Activated naive CD8-positive, alpha-beta T cell (primary cell): ENCODE measurements around the gene SEC61A2.
"Not testable (repeated sequence)": the region's sequence is repeated elsewhere in the genome, so short reads cannot be mapped to it uniquely, and the experiment has no call there.

Experiments used
- H3K27ac Mint-ChIP-seq: one replicate; pipeline ENCODE4 v1.8.0; 2021; ENCODE audit warnings: mixed read lengths
- H3K27me3 Mint-ChIP-seq: one replicate; pipeline ENCODE4 v1.8.0; 2021; ENCODE audit warnings: mixed read lengths
- H3K36me3 Mint-ChIP-seq: one replicate; pipeline ENCODE4 v1.8.0; 2021; ENCODE audit warnings: mixed read lengths
- H3K4me1 Mint-ChIP-seq: one replicate; pipeline ENCODE4 v1.8.0; 2021; ENCODE audit warnings: low read depth, mixed read lengths
- H3K4me3 Mint-ChIP-seq: one replicate; pipeline ENCODE4 v1.8.0; 2021; ENCODE audit warnings: mild to moderate bottlenecking, mixed read lengths
- H3K9me3 Mint-ChIP-seq: one replicate; pipeline ENCODE4 v1.8.0; 2021; ENCODE audit warnings: low read depth, mixed read lengths

Gene SEC61A2

GRCh38 chr10:12129222-12130111, at the start of gene SEC61A2:
TSS of gene SEC61A2 (plus strand) at chr10:12129677. CDS start at chr10:12129788, 111 bp downstream.
- peak within 1 kb of the TSS; percentile 89 for H3K4me3 Mint-ChIP-seq
- H3K27ac Mint-ChIP-seq = peak within 1 kb of the TSS; percentile 75
- H3K36me3 Mint-ChIP-seq = peaks cover 7% of the 10 kb centered on the region
- no peaks in the 10 kb centered on the region for H3K9me3 Mint-ChIP-seq
- no peaks in the 10 kb centered on the region for H3K27me3 Mint-ChIP-seq
- H3K4me1 Mint-ChIP-seq = peaks cover 27% of the 10 kb centered on the region

DNA sequence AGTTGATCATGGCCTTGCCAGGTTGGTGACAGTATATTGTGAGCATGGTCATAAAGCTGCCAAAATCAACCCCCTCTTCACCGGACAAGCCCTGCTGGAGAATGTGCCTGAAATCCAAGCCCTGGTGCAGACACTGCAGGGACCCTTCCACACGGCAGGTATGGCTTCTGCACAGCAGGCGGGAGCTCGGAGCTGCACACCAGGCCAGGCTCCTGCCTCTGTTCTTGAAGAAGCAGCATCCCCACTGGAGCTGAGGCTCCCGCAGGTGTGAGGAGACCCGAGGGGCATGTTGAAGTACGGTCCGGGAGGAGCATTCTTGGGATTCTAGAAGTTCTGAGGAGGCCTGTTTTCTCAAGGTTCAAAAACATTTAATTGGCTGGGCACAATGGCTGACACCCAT, 48.0 kb upstream of the SEC61A2 start:
- no peaks in the 10 kb centered on the region for H3K27me3 Mint-ChIP-seq
- H3K9me3 Mint-ChIP-seq = no peaks in the 10 kb centered on the region
- H3K4me1 Mint-ChIP-seq = no peaks in the 10 kb centered on the region
- peaks cover 5% of the 10 kb centered on the region for H3K36me3 Mint-ChIP-seq
- no peak overlapping the region for H3K27ac Mint-ChIP-seq
- no peak overlapping the region for H3K4me3 Mint-ChIP-seq

DNA sequence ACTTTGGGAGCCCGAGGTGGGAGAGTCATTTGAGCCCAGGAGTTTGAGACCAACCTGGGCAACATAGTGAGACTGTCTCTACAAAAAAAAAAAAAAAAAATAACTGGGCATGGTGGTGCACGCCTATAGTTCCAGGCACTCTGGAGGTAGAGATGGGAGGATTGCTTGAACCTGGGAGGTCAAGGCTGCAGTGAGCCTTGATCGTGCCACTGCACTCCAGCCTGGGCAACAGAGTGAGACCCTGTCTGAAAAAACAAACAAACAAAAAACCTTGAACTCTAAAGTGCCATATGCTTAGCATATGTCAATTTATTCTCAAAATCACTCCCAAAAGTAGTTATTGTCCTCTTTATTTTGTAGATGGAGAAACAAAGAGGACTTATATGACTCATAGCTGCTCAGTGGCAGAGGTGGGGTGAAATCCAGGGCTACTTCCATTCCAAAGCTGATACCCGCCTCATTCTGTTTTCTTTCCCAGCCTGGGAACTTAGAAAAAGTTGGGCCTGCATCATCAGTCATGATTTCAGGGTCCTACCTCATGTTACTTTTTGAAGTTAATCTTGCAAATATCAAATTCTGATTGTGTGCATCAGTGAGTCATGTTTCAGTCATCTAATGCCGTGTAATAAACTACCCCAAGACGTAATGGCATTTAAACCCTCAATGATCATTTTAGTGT, 47.5 kb upstream of the SEC61A2 start:
- H3K36me3 Mint-ChIP-seq = peaks cover 5% of the 10 kb centered on the region
- H3K4me3 Mint-ChIP-seq = no peak overlapping the region
- no peak overlapping the region for H3K27ac Mint-ChIP-seq
- H3K4me1 Mint-ChIP-seq = no peaks in the 10 kb centered on the region
- no peaks in the 10 kb centered on the region for H3K27me3 Mint-ChIP-seq
- H3K9me3 Mint-ChIP-seq = no peaks in the 10 kb centered on the region

DNA sequence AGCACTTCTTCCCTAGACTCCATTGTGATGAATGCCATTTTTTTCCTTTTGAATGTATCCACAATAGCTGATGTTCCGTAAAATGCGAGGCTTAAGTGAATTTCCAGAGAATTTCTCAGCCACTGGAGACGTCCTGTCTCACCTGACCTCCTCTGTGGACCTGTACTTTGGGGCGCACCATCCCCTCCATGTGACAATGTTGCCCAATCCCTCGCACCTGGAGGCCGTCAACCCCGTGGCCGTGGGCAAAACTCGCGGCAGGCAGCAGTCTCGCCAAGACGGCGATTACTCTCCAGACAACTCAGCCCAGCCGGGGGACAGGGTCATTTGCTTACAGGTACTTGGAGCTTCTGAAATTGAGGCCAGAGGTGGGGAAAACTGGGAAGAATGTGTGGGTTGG, 40.6 kb upstream of the SEC61A2 start:
- Mint-ChIP-seq H3K36me3 (peaks cover 6% of the 10 kb centered on the region), H3K27me3 (no peaks in the 10 kb centered on the region), H3K9me3 (no peaks in the 10 kb centered on the region), H3K4me3 (no peak overlapping the region), H3K4me1 (no peaks in the 10 kb centered on the region), H3K27ac (no peak overlapping the region)

DNA sequence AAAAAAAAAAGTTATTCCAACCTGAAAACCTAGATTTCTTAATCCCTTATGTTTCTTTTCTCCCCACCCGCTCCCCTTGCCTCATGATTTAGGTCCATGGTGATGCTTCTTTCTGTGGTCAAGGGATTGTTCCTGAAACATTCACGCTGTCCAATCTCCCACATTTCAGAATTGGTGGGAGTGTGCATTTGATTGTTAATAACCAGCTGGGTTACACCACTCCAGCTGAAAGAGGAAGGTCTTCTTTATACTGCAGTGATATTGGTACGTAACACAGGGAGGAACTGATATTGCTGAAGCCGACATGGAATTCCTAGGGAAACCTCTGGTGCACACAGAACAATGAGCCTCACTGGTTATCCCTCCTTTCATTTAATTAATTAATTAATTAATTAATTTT, 38.1 kb upstream of the SEC61A2 start:
- H3K4me3 Mint-ChIP-seq = no peak overlapping the region
- H3K9me3 Mint-ChIP-seq = no peaks in the 10 kb centered on the region
- H3K27ac Mint-ChIP-seq = no peak overlapping the region
- no peaks in the 10 kb centered on the region for H3K4me1 Mint-ChIP-seq
- H3K27me3 Mint-ChIP-seq = no peaks in the 10 kb centered on the region
- peaks cover 4% of the 10 kb centered on the region for H3K36me3 Mint-ChIP-seq

DNA sequence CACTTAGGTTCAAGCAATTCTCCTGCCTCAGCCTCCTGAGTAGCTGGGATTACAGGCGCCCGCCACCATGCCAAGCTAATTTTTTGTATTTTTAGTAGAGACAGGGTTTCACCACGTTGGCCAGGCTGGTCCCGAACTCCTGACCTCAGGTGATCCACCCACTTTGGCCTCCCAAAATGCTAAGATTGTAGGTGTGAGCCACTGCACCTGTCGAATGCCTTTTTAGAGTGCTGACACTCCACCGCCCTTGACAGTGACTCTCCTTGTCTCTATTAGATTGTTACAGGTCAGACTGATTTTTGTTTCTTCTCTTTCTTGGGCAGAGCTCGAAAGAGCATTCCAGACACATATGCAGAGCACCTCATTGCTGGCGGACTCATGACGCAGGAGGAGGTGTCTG, 32.1 kb upstream of the SEC61A2 start:
- not testable (repeated sequence) for H3K4me3 Mint-ChIP-seq, H3K27me3 Mint-ChIP-seq, H3K4me1 Mint-ChIP-seq, H3K27ac Mint-ChIP-seq, H3K9me3 Mint-ChIP-seq
- H3K36me3 Mint-ChIP-seq = peaks cover 12% of the 10 kb centered on the region

DNA sequence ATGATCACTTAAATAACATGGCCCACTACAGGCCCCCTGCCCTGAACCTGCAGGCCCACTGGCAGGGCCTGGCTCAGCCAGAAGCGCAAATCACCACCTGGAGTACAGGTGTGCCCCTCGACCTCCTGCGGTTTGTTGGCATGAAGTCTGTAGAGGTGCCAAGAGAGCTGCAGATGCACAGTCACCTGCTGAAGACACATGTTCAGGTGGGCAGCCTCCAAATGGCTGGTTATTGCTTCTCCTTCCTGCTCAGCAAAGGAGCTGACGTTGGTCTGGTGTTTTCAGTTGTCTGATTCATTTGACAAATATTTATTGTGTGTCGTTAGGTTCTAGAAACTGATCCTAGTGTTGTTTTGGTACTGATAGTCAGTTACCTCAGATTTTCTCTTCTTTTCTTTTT, 31.7 kb upstream of the SEC61A2 start:
- H3K9me3 Mint-ChIP-seq = no peaks in the 10 kb centered on the region
- peaks cover 12% of the 10 kb centered on the region for H3K36me3 Mint-ChIP-seq
- H3K4me3 Mint-ChIP-seq = no peak overlapping the region
- H3K4me1 Mint-ChIP-seq = no peaks in the 10 kb centered on the region
- no peaks in the 10 kb centered on the region for H3K27me3 Mint-ChIP-seq
- H3K27ac Mint-ChIP-seq = no peak overlapping the region

GRCh38 chr10:12098966-12099365, 30.5 kb upstream of the SEC61A2 start:
- no peak overlapping the region for H3K27ac Mint-ChIP-seq
- H3K4me3 Mint-ChIP-seq = no peak overlapping the region
- no peaks in the 10 kb centered on the region for H3K9me3 Mint-ChIP-seq
- H3K27me3 Mint-ChIP-seq = no peaks in the 10 kb centered on the region
- H3K4me1 Mint-ChIP-seq = no peaks in the 10 kb centered on the region
- H3K36me3 Mint-ChIP-seq = peaks cover 16% of the 10 kb centered on the region

- H3K27me3 Mint-ChIP-seq = no peaks in the 10 kb centered on the region
- no peak overlapping the region for H3K4me3 Mint-ChIP-seq
- no peaks in the 10 kb centered on the region for H3K4me1 Mint-ChIP-seq
- no peaks in the 10 kb centered on the region for H3K9me3 Mint-ChIP-seq
- H3K27ac Mint-ChIP-seq = no peak overlapping the region
- H3K36me3 Mint-ChIP-seq = peaks cover 18% of the 10 kb centered on the region
Observed at GRCh38 chr10:12103802-12104201, 25.7 kb upstream of the SEC61A2 start.

DNA sequence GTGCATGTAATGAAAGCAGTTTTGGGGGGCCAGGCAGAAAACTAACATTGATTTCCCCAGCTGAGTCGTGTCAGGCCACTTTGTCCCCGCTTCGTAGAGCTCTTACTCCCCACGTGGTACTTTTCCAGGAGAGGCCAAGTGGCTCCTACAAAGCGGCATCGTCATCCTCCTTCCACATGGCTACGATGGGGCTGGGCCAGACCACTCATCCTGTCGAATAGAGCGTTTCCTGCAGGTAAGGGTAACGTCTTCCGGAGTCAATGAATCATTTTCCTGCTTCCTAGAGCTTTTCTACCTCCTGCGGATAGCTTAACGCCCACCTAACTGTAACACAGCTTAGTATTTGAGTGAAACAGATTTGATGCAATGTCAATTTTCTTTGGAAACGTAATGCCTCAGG, 21.7 kb upstream of the SEC61A2 start:
- no peak overlapping the region for H3K27ac Mint-ChIP-seq
- no peak overlapping the region for H3K4me3 Mint-ChIP-seq
- H3K4me1 Mint-ChIP-seq = peaks cover 17% of the 10 kb centered on the region
- no peaks in the 10 kb centered on the region for H3K27me3 Mint-ChIP-seq
- peaks cover 17% of the 10 kb centered on the region for H3K36me3 Mint-ChIP-seq
- no peaks in the 10 kb centered on the region for H3K9me3 Mint-ChIP-seq

DNA sequence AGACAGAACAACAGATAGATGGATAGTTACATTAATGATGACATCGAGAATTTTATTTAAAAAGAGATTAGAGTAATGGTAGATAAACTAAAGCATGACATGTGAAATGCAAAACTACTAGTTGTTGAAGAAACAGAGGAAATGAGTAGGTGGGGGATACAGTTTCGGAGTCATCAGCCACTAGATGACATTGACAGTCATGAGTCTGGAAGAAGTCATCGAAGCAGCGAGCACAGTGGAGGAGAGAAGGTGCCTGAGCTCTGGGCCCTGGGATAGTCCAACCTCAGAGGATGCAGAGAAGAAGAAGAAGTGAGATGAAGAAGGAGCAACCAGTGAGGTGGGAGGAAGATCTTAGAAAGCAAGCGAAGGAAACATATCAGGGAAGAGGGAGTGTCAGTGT, 20.2 kb upstream of the SEC61A2 start:
- peaks cover 23% of the 10 kb centered on the region for H3K4me1 Mint-ChIP-seq
- H3K27me3 Mint-ChIP-seq = no peaks in the 10 kb centered on the region
- no peaks in the 10 kb centered on the region for H3K9me3 Mint-ChIP-seq
- H3K27ac Mint-ChIP-seq = peak overlapping the region; percentile 31
- no peak overlapping the region for H3K4me3 Mint-ChIP-seq
- H3K36me3 Mint-ChIP-seq = peaks cover 12% of the 10 kb centered on the region

- H3K36me3 Mint-ChIP-seq = peaks cover 7% of the 10 kb centered on the region
- peaks cover 23% of the 10 kb centered on the region for H3K4me1 Mint-ChIP-seq
- H3K4me3 Mint-ChIP-seq = no peak overlapping the region
- no peaks in the 10 kb centered on the region for H3K27me3 Mint-ChIP-seq
- H3K27ac Mint-ChIP-seq = peak overlapping the region; percentile 47
- H3K9me3 Mint-ChIP-seq = no peaks in the 10 kb centered on the region
Observed at GRCh38 chr10:12111528-12111927, 17.9 kb upstream of the SEC61A2 start.

- Mint-ChIP-seq H3K27ac (peak overlapping the region; percentile 85), H3K9me3 (no peaks in the 10 kb centered on the region), H3K36me3 (peaks cover 7% of the 10 kb centered on the region), H3K4me1 (peaks cover 23% of the 10 kb centered on the region), H3K4me3 (peak overlapping the region; percentile 32), H3K27me3 (no peaks in the 10 kb centered on the region)
Observed at GRCh38 chr10:12113627-12114026, 15.8 kb upstream of the SEC61A2 start.

GRCh38 chr10:12121673-12122072, 7.8 kb upstream of the SEC61A2 start:
- H3K27ac Mint-ChIP-seq = peak overlapping the region; percentile 87
- peaks cover 21% of the 10 kb centered on the region for H3K4me1 Mint-ChIP-seq
- H3K27me3 Mint-ChIP-seq = no peaks in the 10 kb centered on the region
- H3K4me3 Mint-ChIP-seq = no peak overlapping the region
- peaks cover 11% of the 10 kb centered on the region for H3K36me3 Mint-ChIP-seq
- H3K9me3 Mint-ChIP-seq = no peaks in the 10 kb centered on the region

DNA sequence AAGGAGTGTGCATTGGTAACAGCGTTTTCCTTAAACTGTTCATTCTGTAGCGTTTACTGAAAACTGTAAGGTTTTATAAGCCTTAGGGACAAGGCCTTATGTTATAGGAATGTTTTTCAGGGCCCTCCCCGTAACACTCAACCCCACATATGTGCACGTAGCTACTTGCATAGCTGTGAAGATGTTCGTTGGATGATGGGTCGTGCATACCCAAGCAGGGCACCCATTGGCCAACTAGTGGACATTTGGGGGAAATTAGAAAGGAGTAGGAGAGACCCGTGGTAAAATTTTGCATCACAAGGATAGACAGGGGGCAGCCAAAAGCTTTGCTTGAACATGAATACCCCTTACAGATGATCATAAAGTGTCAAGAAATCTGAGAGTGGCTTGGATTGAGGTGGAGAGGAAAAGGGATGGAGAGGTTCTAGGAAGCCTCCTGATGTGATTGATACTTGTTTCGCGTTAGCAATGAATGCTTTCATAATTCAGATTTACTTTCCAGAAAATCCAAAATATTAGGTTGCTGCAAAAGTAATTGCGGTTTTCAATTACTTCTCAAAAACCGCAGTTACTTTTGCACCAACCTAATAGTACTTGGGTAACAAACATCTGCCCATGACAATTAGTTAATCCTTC, 878 bp downstream of the SEC61A2 start:
- H3K9me3 Mint-ChIP-seq = no peaks in the 10 kb centered on the region
- peak overlapping the region; percentile 75 for H3K27ac Mint-ChIP-seq
- H3K4me3 Mint-ChIP-seq = peak overlapping the region; percentile 89
- peaks cover 7% of the 10 kb centered on the region for H3K36me3 Mint-ChIP-seq
- no peaks in the 10 kb centered on the region for H3K27me3 Mint-ChIP-seq
- H3K4me1 Mint-ChIP-seq = peaks cover 27% of the 10 kb centered on the region
